Keratinocyte (primary cell): ENCODE measurements around the gene FGFBP2. TPM values are rescaled to one million over a fixed set of nuclear protein-coding genes. Genes with fewer than 3 reads are reported as not detected.

ENCODE experiments used
- DNase-seq: peaks from one replicate; pipeline ENCODE4 v3.0.0-alpha.2; 2011; ENCODE audit warnings: low read depth, missing footprints, low spot score
- FAIRE-seq: peaks from 2 replicates; lab custom pipeline; 2011; peaks lifted over from hg19 to GRCh38; lab: Jason Lieb, UNC
- H2AFZ ChIP-seq: 2 replicates; pipeline ENCODE4 v1.6.0; 2012; ENCODE audit warnings: low read length, control low read depth, inconsistent platforms; ENCODE audit not compliant: control insufficient read depth
- H3K27ac ChIP-seq: 2 replicates; pipeline ENCODE4 v1.5.1; 2011; ENCODE audit warnings: low read length; ENCODE audit not compliant: control insufficient read depth, insufficient read depth
- H3K27me3 ChIP-seq: 3 replicates; pipeline ENCODE4 v1.6.0; 2011; ENCODE audit warnings: low read length; ENCODE audit not compliant: control insufficient read depth, insufficient read depth; ENCODE audit errors: extremely low read depth
- H3K36me3 ChIP-seq, 2 experiments: 2 replicates in 1 of 2; 3 replicates in 1 of 2; pipeline ENCODE4 v1.5.1; 2011; ENCODE audit warnings: low read length in 2 of 2, mild to moderate bottlenecking in 1 of 2; ENCODE audit not compliant: control insufficient read depth in 2 of 2, insufficient read depth in 2 of 2; ENCODE audit errors: extremely low read depth in 1 of 2
- H3K4me1 ChIP-seq: 3 replicates; pipeline ENCODE4 v1.5.1; 2011; ENCODE audit warnings: low read length; ENCODE audit not compliant: control insufficient read depth, insufficient read depth; ENCODE audit errors: extremely low read depth
- H3K4me2 ChIP-seq: 3 replicates; pipeline ENCODE4 v1.6.0; 2011; ENCODE audit warnings: low read depth, low read length; ENCODE audit not compliant: control insufficient read depth, insufficient read depth; ENCODE audit errors: extremely low read depth
- H3K4me3 ChIP-seq, 3 experiments: fragments of 200-600 bp in 1 of 3; sonication (generic) in 1 of 3; 2 replicates in 2 of 3; 3 replicates in 1 of 3; pipeline ENCODE4 v1.5.1; 2011 to 2016; ENCODE audit warnings: low read length in 3 of 3, mild to moderate bottlenecking in 3 of 3, control low read depth in 2 of 3, inconsistent platforms in 1 of 3, low read depth in 1 of 3, mixed read lengths in 1 of 3, mixed run types in 1 of 3, moderate library complexity in 1 of 3; ENCODE audit not compliant: control insufficient read depth in 2 of 3, insufficient read depth in 2 of 3; ENCODE audit errors: extremely low read depth in 1 of 3
- H3K79me2 ChIP-seq: 2 replicates; pipeline ENCODE4 v1.6.0; 2012; ENCODE audit warnings: low read length; ENCODE audit not compliant: control insufficient read depth, insufficient read depth
- H3K9ac ChIP-seq: 3 replicates; pipeline ENCODE4 v1.6.0; 2011; ENCODE audit warnings: low read length; ENCODE audit not compliant: control insufficient read depth, insufficient read depth; ENCODE audit errors: extremely low read depth
- H3K9me1 ChIP-seq: 3 replicates; pipeline ENCODE4 v1.6.0; 2011; ENCODE audit warnings: low read length; ENCODE audit not compliant: control insufficient read depth, insufficient read depth; ENCODE audit errors: extremely low read depth
- H3K9me3 ChIP-seq: 2 replicates; pipeline ENCODE4 v1.5.1; 2012; ENCODE audit warnings: low read depth, low read length; ENCODE audit not compliant: control insufficient read depth
- H4K20me1 ChIP-seq: 3 replicates; pipeline ENCODE4 v1.6.0; 2011; ENCODE audit warnings: low read length; ENCODE audit not compliant: control insufficient read depth, insufficient read depth; ENCODE audit errors: extremely low read depth
- CTCF ChIP-seq, 3 experiments: IDR thresholded peaks in 1 of 3; conservative IDR thresholded peaks in 1 of 3; optimal IDR thresholded peaks in 1 of 3; 2 replicates in 2 of 3; 3 replicates in 1 of 3; pipeline versions ENCODE3 to v1.5.1; 2011; ENCODE audit warnings: low read length in 3 of 3, mild to moderate bottlenecking in 3 of 3, moderate library complexity in 2 of 3, control low read depth in 1 of 3, inconsistent platforms in 1 of 3; ENCODE audit not compliant: insufficient read depth in 2 of 3; ENCODE audit errors: extremely low read depth in 1 of 3
- EZH2 ChIP-seq: IDR thresholded peaks from one replicate; pipeline ENCODE4 v1.6.1; 2012; ENCODE audit warnings: inconsistent platforms, mild to moderate bottlenecking, low read length, moderate library complexity
- dilution Hi-C: fragments of 300-500 bp; cut with MboI; formaldehyde crosslinking; loops from one replicate; pipeline ENCODE4 v1.7.0; 2020; ENCODE audit warnings: low sequenced_read_pairs; ENCODE audit not compliant: extremely low pct_ligation_motif_present
- polyA plus RNA-seq, 5 experiments: library from polyadenylated mRNA; depleted of rRNA in 3 of 5; stranded (reverse) in 3 of 5; stranded (forward) in 1 of 5; unstranded in 1 of 5; fragments of >200 nt; gene quantifications; 1 replicate in 1 of 5; 2 replicates in 3 of 5; 3 replicates in 1 of 5; pipeline versions ENCODE4 v1.2.1 to v1.2.3, GENCODE V29; 2011 to 2012; ENCODE audit warnings: missing spikeins in 2 of 5, low read depth in 1 of 5, low replicate concordance in 1 of 5

Gene FGFBP2
- polyA plus RNA-seq, 1 donor (not counting 4 experiments of a cell fraction or from before 2014, with no cell fraction given): not detected

GRCh38 chr4:15928883-15929282, 34.1 kb downstream of the FGFBP2 start:
- Histone ChIP-seq H3K27ac (no peak overlapping the region), H2AFZ (no peak overlapping the region)
- dilution Hi-C loops: no loop called here

GRCh38 chr4:15926486-15926885, 36.5 kb downstream of the FGFBP2 start:
- H4K20me1 ChIP-seq: no peaks in the 10 kb centered on the region
- H3K36me3 ChIP-seq: peaks cover 0 to 4% of the 10 kb centered on the region in 2 experiments
- no peak overlapping the region for H2AFZ ChIP-seq
- H3K4me3 ChIP-seq: no peak overlapping the region
- DNase-seq (no peak), FAIRE-seq (peak; percentile 84)
- no peak overlapping the region for H3K9ac ChIP-seq
- peak overlapping the region; percentile 48 for H3K27ac ChIP-seq
- dilution Hi-C loops: no loop called here
- no peaks in the 10 kb centered on the region for H3K9me3 ChIP-seq
- no peaks in the 10 kb centered on the region for H3K9me1 ChIP-seq
- H3K79me2 ChIP-seq: no peaks in the 10 kb centered on the region
- TF ChIP-seq EZH2 (no peak), CTCF (optimal IDR thresholded peaks at IDR 0.05 in 1 of 3, IDR thresholded peaks at IDR 0.05 in 1 of 3, conservative IDR thresholded peaks at IDR 0.05 in 1 of 3; ENCODE audit: extremely low read depth in 1 of 3, insufficient read depth in 2 of 3, low read length in 3 of 3) (no peak)
- peaks cover 15% of the 10 kb centered on the region for H3K4me1 ChIP-seq
- H3K27me3 ChIP-seq: no peaks in the 10 kb centered on the region
- peak overlapping the region; percentile 29 for H3K4me2 ChIP-seq

More at GRCh38 chr4:15928883-15929282, 34.1 kb downstream of the FGFBP2 start:
- Histone ChIP-seq H3K4me1 (peaks cover 9% of the 10 kb centered on the region), H3K4me2 (no peak overlapping the region), H3K27me3 (no peaks in the 10 kb centered on the region), H3K9me3 (no peaks in the 10 kb centered on the region), H3K36me3 (peaks cover 0 to 4% of the 10 kb centered on the region in 2 experiments), H3K9me1 (no peaks in the 10 kb centered on the region), H3K4me3 (no peak overlapping the region), H3K79me2 (no peaks in the 10 kb centered on the region), H4K20me1 (no peaks in the 10 kb centered on the region), H3K9ac (no peak overlapping the region)
- DNase-seq (no peak), FAIRE-seq (no peak)
- no peak for TF ChIP-seq CTCF (optimal IDR thresholded peaks at IDR 0.05 in 1 of 3, IDR thresholded peaks at IDR 0.05 in 1 of 3, conservative IDR thresholded peaks at IDR 0.05 in 1 of 3; ENCODE audit: extremely low read depth in 1 of 3, insufficient read depth in 2 of 3, low read length in 3 of 3)
- no peak for TF ChIP-seq EZH2
